Tibial nerve (tissue), 4 donors: ENCODE measurements around the gene IFT20.

Experiments used
- CTCF ChIP-seq, 5 experiments: fragments of 200-600 bp in 3 of 5; fragments of 450-650 bp in 2 of 5; sonication (generic) in 3 of 5; IDR thresholded peaks; one replicate each; pipeline ENCODE4 v1.5.1; 2016 to 2019; ENCODE audit warnings: antibody characterized with exemption in 5 of 5, mild to moderate bottlenecking in 3 of 5, moderate library complexity in 2 of 5
- EP300 ChIP-seq, 2 donors: sonication (generic); formaldehyde crosslinking; IDR thresholded peaks; one replicate each; pipeline ENCODE4 v1.6.1; 2017; ENCODE audit warnings: antibody characterized with exemption in 2 of 2, mild to moderate bottlenecking in 1 of 2
- POLR2A ChIP-seq, 2 donors: fragments of 450-650 bp; IDR thresholded peaks; one replicate each; pipeline ENCODE4 v1.6.1; 2017; ENCODE audit warnings: antibody characterized with exemption in 2 of 2, mild to moderate bottlenecking in 2 of 2, moderate library complexity in 2 of 2

- TF ChIP-seq POLR2A (IDR thresholded peaks at IDR 0.05) (no peak), CTCF (IDR thresholded peaks at IDR 0.05) (no peak), EP300 (IDR thresholded peaks at IDR 0.05) (no peak)
Measured at GRCh38 chr17:28364665-28365363, 29.5 kb upstream of the IFT20 start, which contains the start of gene SEBOX.
